ENCODE measurements around the gene EFCAB8.
"Not testable (repeated sequence)": the region's sequence is repeated elsewhere in the genome, so short reads cannot be mapped to it uniquely, and the experiment has no call there.

Gene EFCAB8

DNA sequence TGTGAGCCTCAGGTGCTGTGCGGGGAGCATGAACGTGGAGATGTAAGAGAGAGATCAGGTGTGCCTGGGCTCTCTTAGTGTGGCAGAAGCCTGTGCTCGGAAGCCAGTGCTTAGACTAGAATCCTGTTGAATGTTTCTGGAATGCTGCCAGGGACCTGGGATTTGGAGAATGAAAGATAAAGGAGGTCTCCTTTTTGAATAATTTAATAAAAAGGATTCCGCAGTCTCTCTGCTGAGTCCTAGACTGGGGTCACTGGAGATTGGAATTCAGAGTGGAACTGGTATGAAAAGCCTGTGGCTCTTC, 18.8 kb upstream of the EFCAB8 start:
- no peak for DNase-seq

DNA sequence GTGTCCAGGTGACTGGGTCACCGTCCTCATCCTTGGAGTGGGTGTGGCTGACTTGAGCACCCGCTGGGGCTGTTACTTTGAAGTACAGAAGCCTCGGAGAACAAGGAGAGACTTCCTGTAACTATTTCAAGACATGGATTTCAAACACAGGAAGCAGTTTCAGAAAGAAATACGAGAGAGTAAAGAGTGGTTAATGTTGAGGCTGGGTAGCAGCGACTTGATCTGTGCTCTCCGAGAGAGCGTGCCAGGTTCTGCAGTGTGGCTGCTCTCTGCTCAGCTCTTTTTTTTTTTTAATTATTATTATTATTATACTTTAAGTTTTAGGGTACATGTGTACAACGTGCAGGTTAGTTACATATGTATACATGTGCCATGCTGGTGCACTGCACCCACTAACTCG, 17.5 kb upstream of the EFCAB8 start:
- no peak for DNase-seq

DNA sequence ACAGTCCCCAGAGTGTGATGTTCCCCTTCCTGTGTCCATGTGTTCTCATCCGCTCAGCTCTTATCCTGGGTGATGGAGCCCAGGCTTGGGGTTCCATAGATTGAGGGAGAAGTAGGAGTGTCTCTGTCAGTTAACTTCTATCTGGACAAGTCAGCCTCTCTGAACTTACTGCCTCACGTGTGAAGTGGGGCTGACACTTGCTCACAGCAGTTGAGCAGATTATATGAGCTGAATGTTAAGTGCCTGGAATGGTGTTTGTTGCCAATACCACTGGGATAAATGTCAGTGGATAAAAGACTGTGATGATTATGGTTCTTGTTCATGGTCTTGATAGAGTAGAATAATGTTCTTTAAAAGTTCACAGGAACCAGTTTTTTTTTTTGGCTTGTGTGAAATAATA, 17.1 kb upstream of the EFCAB8 start:
- DNase-seq: no peak

DNA sequence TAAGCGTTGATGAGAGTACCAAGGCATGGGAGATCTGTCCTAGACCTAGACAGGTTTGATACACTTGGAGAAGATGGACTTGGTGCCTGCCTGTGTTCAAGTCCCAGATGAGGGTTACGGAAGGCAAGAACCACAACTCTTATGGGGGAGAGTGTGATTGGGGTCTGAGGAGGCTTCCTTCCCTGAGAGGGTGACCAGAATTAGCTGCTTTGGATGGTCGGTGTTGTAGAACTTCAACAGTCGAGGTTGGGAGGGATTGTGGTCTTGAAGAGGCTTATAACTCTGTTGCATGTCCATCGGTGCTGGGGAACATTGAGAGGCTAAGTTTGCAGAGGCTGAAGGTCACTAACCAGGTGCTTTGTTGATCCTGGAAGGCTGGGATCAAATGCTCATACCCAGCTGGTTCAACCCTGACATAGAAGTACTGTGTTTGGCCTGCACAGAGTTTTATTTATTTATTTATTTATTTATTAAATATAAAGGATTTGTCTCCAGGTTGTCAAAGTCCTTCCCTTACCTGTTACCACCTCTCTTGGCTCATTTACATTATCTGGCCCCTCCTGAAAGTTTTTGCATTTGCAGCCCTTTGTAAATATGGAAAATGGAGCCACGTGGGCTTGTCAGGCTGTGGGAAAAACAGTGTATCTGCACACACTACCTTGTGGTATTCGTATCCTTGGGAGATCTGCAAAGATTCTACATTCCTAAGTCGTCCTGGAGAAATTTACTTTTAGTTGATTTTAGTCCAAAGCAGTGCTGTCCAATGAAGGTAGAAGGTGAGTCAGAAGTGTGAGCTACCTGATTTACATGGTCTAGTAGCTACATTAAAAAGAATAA, 15.8 kb upstream of the EFCAB8 start:
- no peak for DNase-seq

DNA sequence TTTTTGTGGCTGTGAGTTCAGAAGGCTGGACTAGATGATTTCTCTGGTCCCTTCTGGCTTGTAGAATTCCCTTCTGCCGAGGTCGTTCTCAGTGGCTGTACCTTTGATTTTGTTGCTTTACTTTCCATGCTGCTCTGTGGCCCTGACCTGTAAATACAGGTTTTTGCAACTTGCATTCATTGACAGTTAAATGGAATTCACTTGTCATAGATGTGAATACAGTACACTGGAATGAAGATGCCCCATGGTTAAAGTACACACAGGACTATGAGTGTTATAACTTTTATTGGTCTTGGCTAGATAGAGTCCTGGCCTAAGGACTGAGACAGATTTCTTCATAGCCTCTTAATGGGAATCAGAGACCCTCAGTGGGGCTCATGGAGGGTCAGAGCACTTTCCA, 12.9 kb upstream of the EFCAB8 start:
- DNase-seq: no peak

DNA sequence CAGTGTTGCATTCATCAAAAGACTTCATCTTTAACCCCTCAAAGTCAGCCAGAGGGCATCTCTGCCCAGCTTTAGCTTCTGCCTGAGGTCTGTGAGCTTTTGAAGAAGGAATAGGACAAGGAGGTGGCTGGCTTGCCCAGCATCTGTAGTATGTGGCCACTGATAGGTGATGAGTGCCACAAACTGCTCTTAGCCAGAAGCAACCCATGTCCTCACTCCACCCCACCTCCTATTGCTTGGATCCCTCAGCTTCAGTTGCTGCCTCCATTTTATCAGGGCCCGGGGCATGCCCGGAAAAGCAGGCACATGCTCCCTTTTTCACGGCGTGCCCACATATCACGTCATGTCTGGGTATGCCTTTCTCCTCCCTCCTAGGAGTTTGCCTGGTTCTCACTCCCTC, 11.9 kb upstream of the EFCAB8 start:
- no peak for DNase-seq

DNA sequence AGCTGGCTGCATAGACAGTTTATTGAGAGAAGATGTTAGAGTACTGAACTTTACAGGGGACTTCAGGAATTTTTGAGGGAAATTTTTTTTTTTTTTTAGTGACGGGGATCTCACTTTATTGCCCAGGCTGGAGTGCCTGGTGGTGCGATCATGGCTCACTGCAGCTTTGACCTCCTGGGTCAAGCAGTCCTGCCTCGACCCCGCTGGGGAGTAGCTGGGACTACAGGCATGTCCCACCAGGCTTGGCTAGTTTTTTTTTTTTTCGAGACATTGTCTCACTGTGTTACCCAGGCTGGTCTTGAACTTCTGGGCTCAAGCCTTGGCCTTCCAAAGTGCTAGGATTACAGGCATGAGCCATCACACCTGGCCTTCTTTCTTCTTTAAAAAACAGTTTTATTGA, 10.8 kb upstream of the EFCAB8 start:
- DNase-seq: no peak

DNA sequence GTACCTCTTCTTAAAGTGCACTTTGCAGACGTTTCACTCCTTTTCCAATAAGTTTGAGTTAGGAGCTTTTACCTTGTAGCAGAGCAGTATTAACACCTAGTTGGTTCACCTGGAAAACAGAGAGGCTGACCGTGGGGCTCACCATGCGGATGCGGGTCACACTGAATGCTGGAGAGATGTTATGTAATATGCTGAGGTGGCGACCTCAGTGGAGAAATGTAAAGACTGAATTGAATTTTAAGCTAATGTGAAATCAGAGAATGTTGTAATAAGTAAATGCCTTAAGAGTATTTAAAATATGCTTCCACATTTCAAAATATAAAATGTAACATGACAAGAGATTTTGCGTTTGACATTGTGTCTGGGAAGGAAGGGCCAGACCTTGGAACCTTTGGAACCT, 9.9 kb upstream of the EFCAB8 start:
- DNase-seq: no peak

DNA sequence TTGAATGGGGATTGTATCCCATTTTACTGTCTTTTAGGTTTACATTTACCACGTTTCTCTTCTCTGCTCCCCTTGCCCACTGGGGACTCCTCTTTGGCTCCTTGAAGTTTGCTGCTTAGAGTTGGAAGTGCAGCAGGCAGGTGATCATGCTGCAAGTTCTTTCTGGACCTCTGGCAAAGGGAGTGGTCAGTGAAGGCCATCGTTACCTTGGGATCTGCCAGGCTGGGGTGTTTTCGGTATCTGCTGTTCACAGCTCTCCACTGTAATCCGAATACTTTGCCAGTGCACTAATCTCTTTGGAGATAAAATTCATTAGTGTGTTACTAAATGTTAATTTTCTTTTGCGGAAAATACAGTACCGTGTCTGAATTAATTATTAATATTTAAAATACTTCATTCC, 9.1 kb upstream of the EFCAB8 start:
- no peak for DNase-seq

DNA sequence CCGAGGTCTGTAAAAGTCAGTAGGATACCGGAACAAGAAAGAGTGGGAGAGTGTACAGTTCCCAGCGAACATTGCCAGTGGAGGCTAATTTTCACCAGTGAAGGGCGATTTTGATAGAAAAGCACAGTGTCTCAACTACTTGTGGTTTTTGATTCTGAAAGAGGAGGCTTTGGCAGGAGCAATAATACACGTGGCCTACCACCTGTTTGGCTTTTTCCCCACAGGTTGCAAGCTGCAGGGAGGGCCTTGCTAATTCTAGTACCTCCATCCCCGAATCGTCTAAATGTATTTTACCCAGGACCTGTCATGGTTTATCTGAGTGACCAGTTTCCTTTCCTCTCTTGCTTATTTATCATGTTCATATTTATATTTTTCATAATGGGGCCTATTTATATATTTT, 3.3 kb upstream of the EFCAB8 start:
- no peak for DNase-seq

DNA sequence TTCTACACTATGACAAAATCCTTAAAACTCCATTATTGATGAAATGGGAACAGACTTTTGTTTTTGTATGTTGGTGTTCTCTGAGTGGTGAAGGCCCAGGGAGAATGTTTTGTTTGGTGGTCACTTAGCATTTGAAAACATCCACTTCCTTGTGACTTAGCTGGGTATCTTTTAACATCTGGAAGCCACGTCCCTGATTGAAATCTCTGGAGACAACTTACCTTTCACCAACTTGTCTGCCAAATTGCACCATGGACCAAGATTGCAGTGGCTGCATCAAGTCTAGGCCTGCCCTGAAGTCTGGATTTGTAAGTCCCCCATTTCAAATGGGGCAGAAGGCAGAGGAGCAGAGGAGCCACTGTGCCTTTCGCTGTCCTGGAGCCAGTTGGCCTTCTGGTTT, 534 bp upstream of the EFCAB8 start:
- DNase-seq: no peak

DNA sequence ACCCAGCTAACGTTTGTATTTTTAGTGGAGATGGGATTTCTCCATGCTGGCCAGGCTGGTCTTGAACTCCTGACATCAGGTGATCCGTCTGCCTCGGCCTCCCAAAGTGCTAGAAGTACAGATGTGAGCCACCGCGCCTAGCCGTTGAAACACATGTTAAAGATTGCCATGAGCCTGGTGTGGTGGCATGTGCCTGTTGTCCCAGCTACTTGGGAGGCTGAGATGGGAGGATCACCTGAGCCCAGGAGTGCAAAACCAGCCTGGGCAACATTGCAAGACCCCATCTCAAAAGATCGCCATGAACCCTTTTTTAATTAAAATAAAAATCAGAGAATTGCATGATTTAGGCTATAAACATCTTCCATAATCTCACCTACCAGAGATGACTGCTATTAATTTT, 2.7 kb downstream of the EFCAB8 start:
- no peak for DNase-seq

DNA sequence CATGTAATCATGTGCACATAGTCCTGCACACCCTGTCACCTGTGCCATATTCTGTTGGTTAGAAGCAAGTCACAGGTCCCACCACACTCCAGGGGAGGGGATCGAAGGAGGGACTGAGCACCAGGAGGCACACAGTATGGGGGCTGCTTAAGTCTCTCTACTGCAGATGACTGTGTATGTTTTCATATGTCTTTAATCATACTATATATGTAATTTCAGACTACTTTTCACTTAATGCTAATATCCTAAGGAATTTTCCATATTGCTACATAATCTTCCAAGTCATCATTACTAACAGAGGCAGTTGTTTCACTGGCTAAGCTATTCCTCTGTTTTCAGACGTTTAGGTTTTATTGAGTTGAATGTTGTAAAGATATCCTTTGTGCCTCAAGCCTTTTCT, 10.8 kb downstream of the EFCAB8 start:
- DNase-seq: no peak

DNA sequence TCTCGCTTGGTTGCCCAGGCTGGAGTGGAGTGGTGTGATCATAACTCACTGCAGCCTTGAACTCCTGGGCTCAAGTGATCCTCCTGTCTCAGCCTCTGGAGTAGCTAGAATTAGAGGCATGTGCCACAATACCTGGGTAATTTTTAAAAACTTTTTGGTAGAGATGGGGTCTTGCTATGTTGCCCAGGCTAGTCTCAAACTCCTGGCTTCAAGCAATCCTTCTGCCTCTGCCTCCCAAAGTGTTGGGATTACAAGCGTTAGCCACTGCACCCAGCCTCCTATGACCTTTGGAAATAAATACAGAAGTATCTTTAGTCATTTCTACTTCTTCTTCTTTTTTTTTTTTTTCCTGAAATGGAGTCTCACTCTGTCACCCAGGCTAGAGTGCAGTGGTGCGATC, 11.8 kb downstream of the EFCAB8 start:
- DNase-seq: not testable (repeated sequence)

DNA sequence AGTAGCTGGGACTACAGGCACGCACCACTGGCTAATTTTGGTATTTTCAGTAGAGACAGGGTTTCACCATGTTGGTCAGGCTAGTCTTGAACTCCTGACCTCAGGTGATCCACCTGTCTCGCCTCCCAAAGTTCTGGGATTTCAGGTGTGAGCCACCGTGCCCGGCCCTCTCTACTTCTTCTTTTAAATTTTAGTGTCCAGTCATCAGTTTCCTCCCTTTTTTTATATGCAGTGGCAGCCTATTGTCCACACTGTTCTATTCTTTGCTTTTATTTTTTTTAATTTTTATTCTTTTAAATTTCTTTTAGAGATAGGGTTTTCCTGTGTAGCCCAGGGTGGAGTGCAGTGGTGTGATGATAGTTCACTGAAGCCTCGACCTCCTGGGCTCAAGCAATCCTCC, 12.3 kb downstream of the EFCAB8 start:
- no peak for DNase-seq

DNA sequence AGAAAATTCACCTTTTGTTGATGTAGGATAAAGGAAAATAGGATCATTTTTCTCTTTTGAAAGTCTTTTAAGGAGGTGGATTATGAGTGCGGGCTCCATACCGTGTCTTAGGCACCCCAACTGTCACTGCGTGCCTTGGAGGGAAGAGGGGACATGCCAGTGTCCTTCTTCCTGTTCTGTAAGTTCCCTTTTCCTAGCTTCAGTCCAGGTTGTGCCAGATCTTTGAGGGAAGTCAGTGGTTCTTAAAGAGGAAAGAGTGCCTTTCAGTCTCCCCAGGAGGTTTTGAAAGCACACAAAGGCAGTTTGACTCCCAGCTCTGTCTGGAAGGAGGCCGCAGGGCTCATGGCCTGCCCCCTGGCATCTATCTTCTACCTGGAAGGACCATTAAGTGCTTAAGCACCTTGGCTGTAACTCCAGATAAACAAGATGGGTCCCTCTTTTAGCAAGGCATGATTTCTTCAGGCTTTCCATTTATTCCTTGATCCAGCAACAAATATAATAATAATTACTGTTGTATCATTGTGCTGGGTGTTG, 13.0 kb downstream of the EFCAB8 start:
- no peak for DNase-seq

DNA sequence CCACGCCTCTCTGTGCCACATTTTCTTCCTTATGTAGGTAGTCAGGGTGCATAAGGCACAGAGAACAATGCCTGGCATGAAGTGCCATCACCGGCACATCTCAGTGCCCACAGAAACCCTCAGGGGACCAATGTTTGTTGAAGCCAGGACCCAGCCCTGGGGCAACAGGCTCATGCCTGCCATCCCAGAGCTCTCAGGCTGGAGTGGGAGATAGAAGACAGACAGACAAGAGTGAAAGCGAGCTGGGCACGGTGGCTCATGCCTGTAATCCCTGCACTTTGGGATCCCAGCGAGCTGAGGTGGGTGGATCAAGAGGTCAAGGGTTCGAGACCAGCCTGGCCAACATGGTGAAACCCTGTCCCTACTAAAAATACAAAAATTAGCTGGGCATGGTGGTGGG, 13.5 kb downstream of the EFCAB8 start:
- no peak for DNase-seq

DNA sequence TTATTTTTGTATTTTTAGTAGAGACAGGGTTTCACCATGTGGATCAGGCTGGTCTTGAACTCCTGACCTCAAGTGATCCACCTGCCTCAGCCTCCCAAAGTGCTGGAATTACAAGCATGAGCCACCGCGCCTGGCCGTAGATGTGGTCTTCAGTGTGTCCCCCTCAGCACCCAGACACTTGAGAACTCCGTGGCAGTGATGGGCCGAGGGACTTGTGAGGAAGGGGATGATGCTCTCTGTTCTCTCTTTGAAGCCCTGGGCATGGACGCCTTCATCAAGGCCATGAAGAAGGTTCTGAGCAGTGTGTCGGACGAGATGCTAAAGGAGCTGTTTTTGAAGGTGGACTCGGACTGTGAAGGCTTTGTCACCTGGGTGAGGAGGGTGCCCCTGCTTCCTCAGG, 16.9 kb downstream of the EFCAB8 start:
- DNase-seq: no peak

DNA sequence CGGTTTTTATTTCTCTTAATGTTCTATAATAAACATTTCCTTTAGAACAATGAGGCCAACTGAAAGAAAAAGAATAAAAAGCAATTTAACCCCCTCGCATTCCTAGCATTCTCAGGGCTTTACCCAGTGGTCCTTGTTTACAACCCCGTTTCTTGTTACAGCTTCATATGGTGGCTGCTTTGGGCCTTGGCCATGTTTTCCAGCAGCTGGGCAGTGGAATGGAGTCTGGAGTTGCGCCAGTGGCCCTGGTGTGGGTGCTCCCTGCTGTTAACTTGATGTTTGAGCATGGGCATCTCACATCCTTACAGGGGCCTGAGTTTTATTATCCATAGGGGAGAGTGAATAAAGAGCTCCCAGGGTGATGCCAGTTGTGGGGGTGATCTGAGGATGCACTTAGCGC, 18.8 kb downstream of the EFCAB8 start:
- no peak for DNase-seq

DNA sequence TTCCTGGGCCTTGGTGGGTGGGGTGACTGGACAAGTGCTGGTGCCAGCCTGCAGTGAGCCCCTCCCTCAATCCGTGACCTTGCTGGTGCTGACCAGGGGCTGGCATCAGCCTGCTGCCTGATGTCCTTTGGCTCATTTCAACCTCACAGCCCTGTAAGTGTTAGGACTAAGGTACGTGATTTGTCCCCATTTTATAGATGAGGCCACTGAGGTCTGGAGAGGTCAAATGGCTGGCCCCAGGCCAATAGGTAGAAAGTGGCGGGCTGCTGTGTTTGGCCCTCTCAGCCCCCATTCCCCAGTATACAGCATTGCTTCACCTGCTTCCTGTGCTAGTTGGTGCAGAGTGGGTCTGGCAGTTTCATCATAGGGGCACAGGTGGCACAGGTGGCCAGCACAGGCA, 20.1 kb downstream of the EFCAB8 start:
- no peak for DNase-seq

DNA sequence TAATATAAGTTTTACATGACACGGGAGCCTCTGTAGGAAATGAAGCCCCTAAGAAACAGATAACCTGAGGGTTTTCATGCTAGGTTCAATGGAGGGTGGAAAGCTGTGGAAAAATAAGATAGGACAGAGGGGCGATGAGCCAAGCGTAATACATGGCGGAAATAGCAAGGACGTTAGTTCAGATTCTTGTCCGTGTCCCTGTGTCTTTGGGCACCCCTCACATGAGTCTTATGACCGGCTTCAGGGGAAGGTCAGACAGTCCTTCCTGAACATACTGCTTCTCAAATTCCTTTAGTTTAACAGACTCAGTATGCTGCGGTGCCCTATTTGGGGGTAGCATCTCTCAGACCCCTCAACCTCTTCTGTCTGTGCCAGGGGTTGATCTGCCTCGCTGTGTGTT, 20.8 kb downstream of the EFCAB8 start:
- no peak for DNase-seq

DNA sequence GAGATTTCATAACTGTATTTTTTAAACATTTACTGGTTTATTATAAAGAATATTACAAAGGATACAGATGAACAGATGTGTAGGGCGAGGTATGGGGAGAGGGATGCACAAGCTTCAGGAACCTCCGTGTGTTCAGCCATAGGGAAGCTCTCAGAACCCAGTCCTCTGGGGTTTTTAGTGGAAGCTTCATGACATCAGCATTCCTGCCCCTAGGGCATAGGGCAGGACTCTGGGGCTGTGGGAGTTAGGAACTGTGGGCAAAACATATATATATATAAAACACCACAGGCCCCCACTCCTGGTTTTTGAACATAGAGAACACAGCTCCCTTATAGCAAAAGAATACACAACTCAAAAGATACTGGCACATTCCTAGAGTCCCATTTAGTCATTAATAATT, 21.9 kb downstream of the EFCAB8 start:
- DNase-seq: no peak

DNA sequence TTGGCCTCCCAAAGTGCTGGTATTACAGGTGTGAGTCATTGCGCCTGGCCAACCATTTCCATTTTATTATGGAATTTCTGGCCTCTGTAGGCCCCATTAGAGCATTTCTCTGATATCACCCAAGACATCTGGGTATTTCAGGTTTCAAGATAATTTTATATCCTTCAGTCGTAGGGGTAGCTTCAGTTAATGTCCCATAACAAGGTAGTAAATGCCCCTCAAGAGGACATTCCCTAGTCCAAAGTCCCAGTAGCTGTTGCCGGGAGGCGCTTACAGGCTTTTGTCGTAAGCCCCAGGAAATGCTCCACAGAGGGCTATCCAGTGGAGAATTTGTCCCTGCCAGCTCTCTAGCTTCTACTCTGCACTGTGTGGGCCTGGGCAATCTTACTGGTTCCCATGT, 24.4 kb downstream of the EFCAB8 start:
- no peak for DNase-seq

DNA sequence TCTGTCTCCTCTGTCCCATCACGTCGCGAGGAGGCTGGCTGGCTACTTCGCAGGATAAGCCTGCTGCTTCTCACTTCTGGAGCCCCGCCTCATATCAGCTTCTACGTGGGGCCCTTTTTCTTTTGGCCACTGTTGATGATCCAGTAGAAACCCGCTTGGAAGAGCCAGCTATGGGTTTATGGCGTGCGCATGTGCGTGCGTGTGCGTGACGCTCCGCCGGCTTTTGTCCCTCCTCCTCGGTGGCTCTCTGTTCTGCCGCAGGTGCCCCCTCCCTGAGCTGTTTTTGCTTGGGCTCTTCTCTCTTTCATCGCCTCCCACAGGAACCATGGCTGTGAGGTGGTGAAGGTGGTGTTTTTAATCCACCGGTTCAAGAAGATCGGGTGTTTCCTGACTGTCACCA, 26.5 kb downstream of the EFCAB8 start:
- DNase-seq: no peak

Measured in hypothalamus (tissue), 51 donors.